ENCODE measurements around the gene SLC43A3.

GRCh38 chr11:57463671-57464538, 37.0 kb upstream of the SLC43A3 start:
- TF ChIP-seq EZH2phosphoT487 (IDR thresholded peaks at IDR 0.05; ENCODE audit: borderline replicate concordance, low read length) (no peak), CTCF (IDR thresholded peaks at IDR 0.05; ENCODE audit: low read depth, low read length, poor library complexity, severe bottlenecking) (no peak)

Data from DOHH2 (cell line).